HG03045 (cell line): ENCODE measurements around the gene MRAP.
"Not testable (repeated sequence)": the region's sequence is repeated elsewhere in the genome, so short reads cannot be mapped to it uniquely, and the experiment has no call there.

Experiments
- ATAC-seq: cut with Tn5 transposase; IDR thresholded peaks from one replicate; pipeline ENCODE4 v1.9.1; 2021; ENCODE audit warnings: mild to moderate bottlenecking, moderate library complexity; ENCODE audit not compliant: unreplicated experiment

The MRAP gene

GRCh38 chr21:32298658-32299081 is at the start of gene MRAP:
Gene MRAP, plus strand, starts transcription at chr21:32298855. Its CDS starts 117 bp downstream, at chr21:32298972.
- ATAC-seq = no peak

- no peak for ATAC-seq
Measured at GRCh38 chr21:32249511-32250280, 49.0 kb upstream of the MRAP start.

- ATAC-seq = no peak
Measured at GRCh38 chr21:32252136-32252535, 46.5 kb upstream of the MRAP start.

GRCh38 chr21:32253215-32253641 is 45.4 kb upstream of the MRAP start:
- ATAC-seq = no peak

GRCh38 chr21:32256251-32256650 is 42.4 kb upstream of the MRAP start:
- ATAC-seq = no peak

GRCh38 chr21:32256873-32257620 is 41.6 kb upstream of the MRAP start:
- no peak for ATAC-seq

- no peak for ATAC-seq
Measured at GRCh38 chr21:32257962-32258785, 40.5 kb upstream of the MRAP start.

GRCh38 chr21:32258786-32259048 is 39.9 kb upstream of the MRAP start:
- not testable (repeated sequence) for ATAC-seq

GRCh38 chr21:32260130-32260529 is 38.5 kb upstream of the MRAP start:
- no peak for ATAC-seq

- ATAC-seq = no peak
Measured at GRCh38 chr21:32261929-32262328, 36.7 kb upstream of the MRAP start.

- not testable (repeated sequence) for ATAC-seq
Measured at GRCh38 chr21:32265321-32265720, 33.3 kb upstream of the MRAP start.

GRCh38 chr21:32270748-32271147 is 27.9 kb upstream of the MRAP start:
- no peak for ATAC-seq

GRCh38 chr21:32276671-32277070 is 22.0 kb upstream of the MRAP start:
- no peak for ATAC-seq

- no peak for ATAC-seq
Measured at GRCh38 chr21:32278103-32278502, 20.6 kb upstream of the MRAP start.

GRCh38 chr21:32278518-32279376 is 19.9 kb upstream of the MRAP start, which contains the start of gene MIS18A:
Gene MIS18A, minus strand, starts transcription at chr21:32279049. Its CDS starts 35 bp downstream, at chr21:32279014.
- ATAC-seq = peak; percentile 89

GRCh38 chr21:32279377-32279680 is 19.3 kb upstream of the MRAP start:
- ATAC-seq = no peak

- no peak for ATAC-seq
Measured at GRCh38 chr21:32281531-32281930, 17.1 kb upstream of the MRAP start.

GRCh38 chr21:32282992-32283391 is 15.7 kb upstream of the MRAP start:
- no peak for ATAC-seq

GRCh38 chr21:32285476-32285875 is 13.2 kb upstream of the MRAP start:
- no peak for ATAC-seq

- no peak for ATAC-seq
Measured at GRCh38 chr21:32297449-32297848, 1.2 kb upstream of the MRAP start.

GRCh38 chr21:32298148-32298559 is 501 bp upstream of the MRAP start:
- ATAC-seq = no peak
